ENCODE results near the gene ATG13.

Gene ATG13

DNA sequence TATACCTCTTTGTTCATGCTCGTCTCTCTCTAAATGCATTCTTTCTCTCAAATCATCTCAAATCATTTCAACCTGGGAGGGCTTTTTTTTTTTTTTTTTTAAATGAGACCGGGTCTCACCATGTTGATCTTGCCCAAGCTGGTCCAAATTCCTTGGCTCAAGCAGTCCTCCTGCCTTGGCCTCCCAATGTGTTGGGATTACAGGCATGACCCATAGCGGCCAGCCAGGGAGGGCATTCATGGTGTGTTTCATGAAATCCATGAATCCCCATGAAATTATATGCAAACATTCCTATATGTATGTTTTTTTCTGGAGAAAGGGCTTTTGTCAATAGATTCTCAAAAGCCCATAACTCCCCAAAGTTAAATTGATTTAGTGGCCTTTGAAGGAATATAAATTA is 26.2 kb downstream of the ATG13 start:
- no peak overlapping the region for H3K4me3 ChIP-seq (ENCODE audit: low read length)
- TF ChIP-seq, protein P1, sequence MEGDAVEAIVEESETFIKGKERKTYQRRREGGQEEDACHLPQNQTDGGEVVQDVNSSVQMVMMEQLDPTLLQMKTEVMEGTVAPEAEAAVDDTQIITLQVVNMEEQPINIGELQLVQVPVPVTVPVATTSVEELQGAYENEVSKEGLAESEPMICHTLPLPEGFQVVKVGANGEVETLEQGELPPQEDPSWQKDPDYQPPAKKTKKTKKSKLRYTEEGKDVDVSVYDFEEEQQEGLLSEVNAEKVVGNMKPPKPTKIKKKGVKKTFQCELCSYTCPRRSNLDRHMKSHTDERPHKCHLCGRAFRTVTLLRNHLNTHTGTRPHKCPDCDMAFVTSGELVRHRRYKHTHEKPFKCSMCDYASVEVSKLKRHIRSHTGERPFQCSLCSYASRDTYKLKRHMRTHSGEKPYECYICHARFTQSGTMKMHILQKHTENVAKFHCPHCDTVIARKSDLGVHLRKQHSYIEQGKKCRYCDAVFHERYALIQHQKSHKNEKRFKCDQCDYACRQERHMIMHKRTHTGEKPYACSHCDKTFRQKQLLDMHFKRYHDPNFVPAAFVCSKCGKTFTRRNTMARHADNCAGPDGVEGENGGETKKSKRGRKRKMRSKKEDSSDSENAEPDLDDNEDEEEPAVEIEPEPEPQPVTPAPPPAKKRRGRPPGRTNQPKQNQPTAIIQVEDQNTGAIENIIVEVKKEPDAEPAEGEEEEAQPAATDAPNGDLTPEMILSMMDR (conservative IDR thresholded peaks at IDR 0.05; ENCODE audit: low read length), result no peak
- no peak for DNase-seq (ENCODE audit: low read depth)

DNA sequence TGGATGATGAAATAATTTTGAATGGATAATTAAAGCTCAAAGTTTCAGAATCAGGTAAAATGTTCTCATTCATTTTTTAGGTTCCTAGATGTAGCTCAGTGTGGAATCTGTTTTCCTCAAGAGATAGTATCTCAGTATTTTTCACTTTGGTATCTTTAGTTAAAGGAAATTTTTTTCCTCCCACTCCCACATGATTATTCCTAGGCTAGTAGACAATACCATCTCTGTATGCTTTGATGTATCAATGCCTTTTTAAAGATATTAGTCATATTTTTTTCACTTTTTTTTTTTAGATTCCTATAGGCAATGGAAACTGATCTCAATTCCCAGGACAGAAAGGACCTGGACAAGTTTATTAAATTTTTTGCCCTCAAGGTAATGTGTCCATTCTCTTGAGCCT is 26.6 kb downstream of the ATG13 start:
- H3K4me3 ChIP-seq (ENCODE audit: low read length), result no peak overlapping the region
- no peak for DNase-seq (ENCODE audit: low read depth)
- TF ChIP-seq, protein P1 (conservative IDR thresholded peaks at IDR 0.05; ENCODE audit: low read length), result no peak

GRCh38 chr11:46649180-46649738 is 31.9 kb downstream of the ATG13 start:
- DNase-seq (ENCODE audit: low read depth), result peak; percentile 92
- peak overlapping the region; percentile 7; the same call in 1 of the 2 replicates for H3K4me3 ChIP-seq (ENCODE audit: low read length)

GRCh38 chr11:46655631-46656030 is 38.3 kb downstream of the ATG13 start:
- TF ChIP-seq, protein P1 (conservative IDR thresholded peaks at IDR 0.05; ENCODE audit: low read length), result no peak
- no peak overlapping the region for H3K4me3 ChIP-seq (ENCODE audit: low read length)
- no peak for DNase-seq (ENCODE audit: low read depth)

More at GRCh38 chr11:46649180-46649738, 31.9 kb downstream of the ATG13 start:
- TF ChIP-seq, protein P1 (conservative IDR thresholded peaks at IDR 0.05; ENCODE audit: low read length), result no peak

DNA sequence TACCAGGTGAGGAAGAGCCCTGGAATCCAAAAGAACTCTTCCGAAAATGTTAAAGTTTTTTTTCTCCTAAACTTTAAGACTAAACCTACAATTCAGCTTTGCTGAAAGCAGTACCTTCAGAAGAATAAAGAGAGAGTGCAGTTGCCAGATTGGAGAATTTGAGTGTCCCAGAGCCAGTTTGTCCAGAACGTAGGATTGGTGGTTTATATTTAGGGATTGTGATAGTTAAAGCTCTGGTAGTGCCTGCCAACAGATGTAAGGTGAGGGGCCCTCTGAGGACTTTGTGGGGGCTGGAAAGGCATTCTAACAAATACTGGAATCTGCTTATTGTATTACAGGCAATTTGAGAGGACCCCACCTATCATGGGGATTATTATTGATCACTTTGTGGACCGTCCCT is 39.8 kb downstream of the ATG13 start:
- no peak overlapping the region for H3K4me3 ChIP-seq (ENCODE audit: low read length)
- no peak for DNase-seq (ENCODE audit: low read depth)
- TF ChIP-seq, protein P1 (conservative IDR thresholded peaks at IDR 0.05; ENCODE audit: low read length), result no peak

DNA sequence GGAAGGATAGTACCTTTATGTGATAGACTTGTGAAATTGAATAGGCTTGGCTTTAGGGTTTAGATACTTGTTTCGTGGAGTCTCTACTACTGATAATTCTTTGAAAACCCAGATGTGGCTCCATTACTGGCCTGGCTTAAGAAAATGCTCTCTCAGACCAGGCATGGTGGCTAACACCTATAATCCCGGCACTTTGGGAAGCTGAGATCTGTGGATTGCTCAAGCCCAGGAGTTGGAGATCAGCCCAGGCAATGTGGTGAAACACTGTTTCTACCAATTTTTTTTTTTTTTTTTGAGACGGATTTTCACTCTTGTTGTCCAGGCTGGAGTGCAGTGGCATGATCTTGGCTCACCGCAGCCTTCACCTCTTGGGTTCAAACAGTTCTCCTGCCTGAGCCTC is 40.9 kb downstream of the ATG13 start:
- H3K4me3 ChIP-seq (ENCODE audit: low read length), result no peak overlapping the region
- DNase-seq (ENCODE audit: low read depth), result peak; percentile 87
- TF ChIP-seq, protein P1 (conservative IDR thresholded peaks at IDR 0.05; ENCODE audit: low read length), result no peak

DNA sequence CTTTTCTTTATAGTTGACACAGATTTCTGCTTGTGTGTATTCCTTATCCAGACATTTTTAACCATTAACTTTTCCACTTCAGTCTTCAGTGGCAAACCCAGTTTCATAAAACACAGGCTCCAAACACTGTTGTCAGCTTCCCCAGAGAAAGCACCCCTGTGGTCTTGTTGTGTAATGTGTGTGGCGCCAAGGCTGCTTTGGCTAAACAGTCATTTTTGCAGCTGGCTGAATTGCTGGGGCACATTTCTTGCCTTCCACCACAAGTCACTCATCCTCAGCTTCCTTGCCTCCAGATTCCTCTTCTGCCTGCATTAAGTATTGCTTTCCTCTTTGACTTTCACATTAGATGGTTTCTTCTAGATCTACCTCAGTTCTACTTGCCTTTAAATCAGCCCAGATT is 42.6 kb downstream of the ATG13 start:
- TF ChIP-seq, protein P1 (conservative IDR thresholded peaks at IDR 0.05; ENCODE audit: low read length), result no peak
- peak; percentile 91 for DNase-seq (ENCODE audit: low read depth)
- H3K4me3 ChIP-seq (ENCODE audit: low read length), result no peak overlapping the region
